Jurkat, Clone E6-1 (cell line): ENCODE results near the gene RAB7A.

Experiments used
- DNase-seq: peaks from one replicate; pipeline ENCODE4 v3.0.0-alpha.2; 2011; ENCODE audit warnings: low read depth, low spot score
- H3K4me3 ChIP-seq: 2 replicates; pipeline ENCODE4 v1.5.1; 2011; ENCODE audit warnings: mild to moderate bottlenecking, low read length, control low read depth, moderate library complexity

Gene RAB7A

DNA sequence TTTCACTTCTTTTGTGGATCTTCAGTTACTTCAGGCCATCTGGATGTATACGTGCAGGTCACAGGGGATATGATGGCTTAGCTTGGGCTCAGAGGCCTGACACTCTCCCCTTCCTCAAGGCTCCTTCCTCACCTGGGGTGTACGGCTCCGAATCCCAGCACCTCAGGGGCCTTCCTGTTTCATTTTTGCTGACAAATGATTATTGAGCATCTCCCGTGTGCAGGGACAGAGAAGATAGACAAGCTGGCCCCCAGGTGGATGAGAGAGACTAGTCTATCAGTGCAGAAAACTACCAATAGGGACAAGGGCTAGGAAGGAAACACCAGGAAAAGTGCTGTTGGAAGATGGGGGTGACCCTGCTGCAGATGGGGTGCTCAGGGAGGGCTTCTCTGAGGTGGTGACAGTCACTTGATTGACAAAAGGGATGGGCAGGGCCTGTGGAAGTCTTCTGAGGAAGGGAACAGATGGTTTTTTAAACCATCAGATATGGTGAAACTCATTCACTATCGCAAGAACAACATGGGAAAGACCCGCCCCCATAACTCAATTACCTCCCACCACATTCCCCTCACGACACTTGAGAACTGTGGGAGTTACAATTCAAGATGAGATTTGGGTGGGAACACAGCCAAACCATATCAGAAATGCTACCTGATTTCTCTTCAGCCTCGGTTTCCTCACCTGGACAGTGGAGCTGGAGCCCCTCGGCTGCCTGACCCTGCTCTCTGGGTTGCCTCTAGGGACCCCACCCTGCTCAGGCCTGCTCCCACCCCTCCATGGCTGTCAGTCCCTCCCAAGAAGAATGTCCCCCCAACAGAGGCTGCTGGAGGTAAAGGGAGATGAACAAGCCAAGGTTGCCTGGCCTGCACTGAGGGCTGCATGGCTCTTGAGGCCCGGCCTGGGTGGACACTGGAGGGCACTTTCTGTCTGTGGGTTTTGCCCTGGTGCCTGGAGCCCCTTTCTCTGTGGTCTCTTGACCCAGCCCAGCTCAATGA, 116.2 kb downstream of the RAB7A start:
- no peak for DNase-seq
- no peak overlapping the region for H3K4me3 ChIP-seq

DNA sequence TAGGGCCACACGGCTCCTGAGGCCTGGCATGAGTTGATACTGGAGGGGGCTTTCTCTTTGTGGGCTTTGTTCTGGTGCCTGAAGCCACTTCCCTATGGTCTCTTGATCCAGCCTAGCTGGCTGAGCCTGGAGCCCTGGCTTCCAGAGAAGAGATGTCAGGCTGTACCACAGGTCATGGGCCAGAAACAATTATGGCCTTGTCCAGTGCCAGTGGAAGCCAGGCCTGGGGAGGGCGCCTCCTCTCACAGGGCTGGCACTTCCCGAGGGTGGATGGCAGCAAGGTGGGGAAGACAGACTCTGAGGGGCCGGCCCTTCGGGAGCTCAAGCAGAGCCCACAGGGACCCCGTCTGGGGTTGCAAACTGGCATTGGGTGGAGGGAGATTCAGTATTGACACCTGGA, 118.5 kb downstream of the RAB7A start:
- no peak overlapping the region for H3K4me3 ChIP-seq
- DNase-seq: no peak

DNA sequence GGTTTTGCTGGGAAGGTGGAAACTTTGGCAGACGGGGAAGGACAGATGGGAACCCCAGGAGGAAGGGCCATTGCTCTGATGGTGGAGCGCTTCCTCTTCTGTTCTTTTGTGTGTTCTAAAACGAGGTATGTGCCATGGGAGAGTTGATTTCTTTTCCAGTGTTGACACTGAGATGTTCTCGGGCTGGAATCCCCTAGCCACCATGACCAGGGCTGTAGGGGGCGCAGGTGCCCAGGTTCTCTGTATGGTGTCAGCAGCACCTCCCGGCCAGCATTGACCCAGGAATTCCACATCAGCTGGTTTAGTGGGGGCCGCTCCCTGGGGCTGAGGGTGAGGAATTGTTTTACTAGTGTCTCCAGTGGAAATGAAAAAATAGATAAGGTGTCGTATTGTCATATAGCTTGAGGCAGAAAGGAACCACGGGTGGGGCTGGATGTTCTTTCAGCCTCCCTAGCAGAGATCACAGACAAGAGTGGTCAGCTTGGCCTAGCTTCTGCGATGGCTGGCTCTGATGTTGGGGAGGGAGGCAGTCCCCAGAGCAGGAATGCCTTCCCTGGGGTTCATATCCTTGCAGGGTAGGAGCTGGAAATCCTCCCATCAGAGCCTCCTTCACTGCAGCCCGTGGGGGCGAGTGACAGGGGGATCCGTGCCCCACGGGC, 119.3 kb downstream of the RAB7A start:
- no peak for DNase-seq
- H3K4me3 ChIP-seq: peak overlapping the region; percentile 49

DNA sequence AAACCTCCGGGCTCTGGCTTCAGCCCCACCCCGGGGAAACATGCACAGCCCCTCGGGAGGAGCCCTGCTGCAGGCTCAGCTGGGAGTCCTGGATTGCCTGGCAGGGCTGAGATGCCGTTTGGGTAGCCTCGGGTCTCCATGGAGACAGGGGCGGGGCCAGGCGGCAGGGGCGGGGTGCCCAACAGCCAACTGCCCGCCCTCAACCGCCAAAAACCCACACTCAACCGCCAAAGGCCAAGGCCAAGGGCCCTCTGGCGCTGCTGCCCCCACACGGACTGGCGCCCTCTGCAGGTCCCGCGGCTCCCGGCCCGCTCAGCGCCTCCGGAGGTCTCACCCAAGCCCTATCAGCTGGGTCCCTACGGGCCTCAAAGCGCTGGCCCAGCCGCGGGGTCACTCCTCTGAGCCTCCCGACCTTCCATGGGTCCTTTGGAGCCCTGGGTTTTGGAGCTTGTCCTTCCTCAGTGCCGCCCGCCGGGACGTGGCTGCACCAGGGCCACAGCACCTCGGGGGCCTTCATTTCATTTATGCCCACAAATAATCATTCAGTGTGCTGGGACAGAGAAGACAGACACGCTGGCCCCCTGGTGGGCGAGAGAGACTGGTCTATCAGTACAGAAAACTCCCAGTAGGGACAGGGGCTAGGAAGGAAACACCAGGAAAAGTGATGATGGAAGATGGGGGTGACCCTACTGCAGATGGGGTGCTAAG, 119.9 kb downstream of the RAB7A start:
- H3K4me3 ChIP-seq: peak overlapping the region; percentile 49

DNA sequence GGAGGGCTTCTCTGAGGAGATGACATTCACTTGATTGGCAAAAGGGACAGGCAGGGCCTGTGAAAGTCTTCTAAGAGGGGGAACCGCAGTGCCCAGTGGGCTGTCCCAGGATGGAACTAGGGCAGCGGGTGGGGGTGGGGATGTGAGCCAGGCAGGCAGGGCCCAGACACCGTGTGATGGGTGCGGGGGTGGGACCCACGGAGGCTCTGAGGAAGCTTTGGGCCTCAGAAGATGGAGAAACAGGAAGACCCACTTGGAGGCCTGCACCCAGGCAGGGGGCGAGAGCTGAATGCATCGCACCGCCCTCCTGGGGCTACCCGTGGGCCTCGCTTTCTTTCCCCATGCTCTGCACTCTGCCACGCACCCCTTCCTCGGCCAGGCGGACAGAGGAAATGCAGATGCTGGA, 120.5 kb downstream of the RAB7A start:
- H3K4me3 ChIP-seq: peak overlapping the region; percentile 49
- no peak for DNase-seq

More for the DNA sequence above, 119.9 kb downstream of the RAB7A start:
- DNase-seq: peak; percentile 70

DNA sequence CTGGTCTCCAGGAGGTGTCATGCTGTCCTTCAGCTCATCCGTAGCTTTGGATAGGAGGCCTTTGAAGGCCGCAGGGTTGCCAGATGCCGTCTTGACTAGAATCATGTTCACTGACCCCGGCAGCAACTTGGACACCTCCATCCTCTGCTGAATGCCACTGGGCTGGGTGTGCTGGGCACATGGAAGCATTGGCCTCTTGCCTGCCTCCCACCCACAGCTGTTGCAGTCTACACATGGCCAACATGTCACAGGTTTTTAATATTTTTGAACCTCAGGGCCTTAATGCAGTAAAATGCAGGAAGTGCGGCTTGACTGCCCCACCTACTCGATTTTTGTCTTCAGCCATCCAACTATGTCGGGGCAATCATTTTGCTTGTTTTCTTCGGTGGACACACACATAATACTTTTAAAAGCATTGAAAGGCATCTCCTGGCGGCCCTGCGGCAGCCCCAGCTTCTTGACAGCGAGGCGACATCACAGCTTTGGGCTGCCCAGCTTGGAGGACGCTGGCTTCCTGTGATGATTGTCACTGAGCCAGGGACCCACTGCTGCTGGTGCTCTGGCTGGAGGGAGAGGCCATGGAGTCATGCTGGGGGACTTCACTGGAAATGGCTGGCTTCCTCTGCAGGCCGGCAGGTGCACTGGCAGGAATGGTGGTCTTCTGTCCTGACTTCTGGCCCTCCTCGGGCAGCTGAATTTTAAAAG, 121.8 kb downstream of the RAB7A start:
- DNase-seq: no peak
- no peak overlapping the region for H3K4me3 ChIP-seq

DNA sequence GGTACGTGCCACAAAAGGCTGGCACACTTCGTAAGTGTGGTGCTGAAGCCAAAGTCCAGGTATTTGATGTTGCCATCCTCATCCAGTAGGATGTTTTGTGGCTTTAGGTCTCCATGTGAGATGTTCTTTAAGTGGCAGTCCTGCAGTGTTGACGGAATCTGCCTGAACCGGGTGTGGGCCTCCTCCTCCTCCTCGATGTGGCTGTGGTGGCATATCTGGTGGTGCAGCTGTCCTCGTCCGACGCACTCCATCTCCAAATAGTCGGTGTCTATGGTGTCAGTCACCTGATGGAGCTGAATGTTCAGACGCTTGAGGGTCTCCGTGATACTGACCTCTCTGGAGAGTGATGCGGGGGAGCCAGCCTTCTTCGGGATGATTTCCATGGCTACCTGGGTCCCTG, 123.0 kb downstream of the RAB7A start:
- H3K4me3 ChIP-seq: no peak overlapping the region
- DNase-seq: no peak

DNA sequence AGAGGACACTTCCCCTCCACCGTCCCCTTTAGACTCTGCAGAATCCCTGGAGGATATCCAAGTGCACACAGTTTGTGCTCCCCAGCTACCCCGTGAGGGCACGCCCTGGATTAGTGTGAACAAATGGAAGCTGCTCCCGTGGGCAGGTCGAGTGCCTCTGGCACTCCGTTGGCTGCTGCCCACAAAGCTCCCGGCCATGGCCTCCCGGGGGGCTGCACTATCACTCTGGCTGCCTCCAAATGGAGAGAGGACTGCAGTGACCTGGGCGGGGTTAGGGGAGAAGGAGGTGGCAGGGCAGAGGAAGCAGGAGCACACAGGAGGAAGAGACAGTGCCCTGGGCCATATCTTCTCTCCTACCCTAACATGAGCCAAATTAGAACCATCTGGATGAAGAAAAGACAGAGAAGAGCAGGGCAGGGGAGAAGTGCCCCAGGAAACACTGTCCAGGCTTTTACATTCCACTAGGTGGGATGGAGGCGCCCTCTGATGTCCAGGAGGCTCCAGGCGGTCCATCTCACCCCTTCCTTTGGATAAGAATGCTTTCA, 124.0 kb downstream of the RAB7A start:
- H3K4me3 ChIP-seq: no peak overlapping the region
- DNase-seq: no peak

DNA sequence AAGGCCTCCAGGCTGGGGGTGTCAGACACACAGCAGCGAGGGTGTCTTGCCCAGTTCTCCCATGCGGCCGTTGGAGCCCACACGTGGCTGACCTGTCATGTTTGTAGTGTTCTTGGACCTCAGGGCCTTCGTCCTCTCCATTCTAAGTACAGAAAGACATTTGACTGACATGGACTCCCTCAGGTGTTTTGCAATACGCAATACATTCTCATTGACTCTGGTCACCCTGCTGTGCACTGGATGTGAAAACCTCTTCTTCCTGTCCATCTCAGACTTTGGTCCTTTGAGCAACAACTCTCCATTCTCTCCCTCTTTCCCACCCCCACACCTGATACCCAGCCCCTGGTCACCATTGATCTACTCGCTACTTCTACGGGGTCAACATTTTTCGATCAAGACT, 124.6 kb downstream of the RAB7A start:
- DNase-seq: no peak
- no peak overlapping the region for H3K4me3 ChIP-seq

DNA sequence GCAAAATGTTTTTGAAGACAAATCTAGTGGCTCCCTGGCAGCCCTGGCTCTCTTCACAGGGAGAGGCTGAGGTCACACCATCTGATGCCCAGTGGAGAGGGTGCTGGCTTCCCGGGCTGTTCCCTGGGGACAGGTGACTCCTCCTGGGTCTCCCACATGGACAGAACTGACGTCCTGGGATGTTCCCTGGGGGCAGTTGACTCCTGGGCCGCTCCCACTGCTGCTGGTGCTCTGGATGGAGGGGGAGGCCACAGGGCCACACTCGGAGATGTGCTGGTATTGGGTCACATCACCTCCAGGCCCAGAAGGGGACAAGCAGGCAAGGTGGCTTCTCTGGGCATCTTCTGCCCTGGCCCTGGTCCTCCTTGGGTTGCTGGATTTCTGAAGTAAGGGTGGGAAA, 125.6 kb downstream of the RAB7A start:
- no peak for DNase-seq
- H3K4me3 ChIP-seq: no peak overlapping the region

DNA sequence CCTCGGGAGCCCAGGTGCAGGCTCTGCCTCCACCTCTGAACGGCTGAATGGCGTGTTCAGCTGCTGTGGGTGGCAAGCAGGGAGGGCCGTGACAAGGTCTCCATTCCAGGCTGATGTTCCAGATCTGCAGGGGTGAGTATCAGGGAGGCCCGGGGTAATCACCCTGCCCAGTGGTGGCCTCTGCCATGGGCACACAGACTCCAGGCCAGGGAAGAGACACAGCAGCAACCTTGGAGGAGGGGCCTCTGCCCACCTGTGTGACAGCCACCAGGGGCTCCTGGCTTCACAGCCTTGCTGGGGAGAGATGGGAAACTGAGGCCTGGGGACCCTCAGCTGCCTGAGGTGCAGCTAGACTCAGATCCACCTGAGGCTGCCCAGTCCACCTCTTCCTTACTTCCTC, 127.8 kb downstream of the RAB7A start:
- no peak for DNase-seq
- H3K4me3 ChIP-seq: no peak overlapping the region

DNA sequence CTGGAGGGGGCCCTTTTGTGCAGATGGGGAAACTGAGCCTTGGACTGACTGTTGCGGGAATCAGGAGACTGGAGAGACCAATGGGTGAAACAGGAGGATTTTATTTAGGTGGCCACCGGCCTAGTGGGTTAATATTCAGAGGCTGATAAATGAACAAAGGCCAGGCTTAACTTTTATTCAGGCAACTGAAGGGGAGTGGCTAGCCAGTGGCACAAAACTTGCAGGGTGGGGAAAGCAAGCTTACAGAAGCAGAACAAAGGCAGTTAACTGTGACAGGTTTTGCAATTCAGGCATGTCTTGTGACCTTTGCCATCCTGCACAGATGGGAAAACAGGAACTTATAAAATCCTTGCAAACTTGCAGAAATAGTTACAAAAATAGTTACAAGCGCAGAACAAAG, 128.5 kb downstream of the RAB7A start:
- DNase-seq: no peak
- H3K4me3 ChIP-seq: no peak overlapping the region

DNA sequence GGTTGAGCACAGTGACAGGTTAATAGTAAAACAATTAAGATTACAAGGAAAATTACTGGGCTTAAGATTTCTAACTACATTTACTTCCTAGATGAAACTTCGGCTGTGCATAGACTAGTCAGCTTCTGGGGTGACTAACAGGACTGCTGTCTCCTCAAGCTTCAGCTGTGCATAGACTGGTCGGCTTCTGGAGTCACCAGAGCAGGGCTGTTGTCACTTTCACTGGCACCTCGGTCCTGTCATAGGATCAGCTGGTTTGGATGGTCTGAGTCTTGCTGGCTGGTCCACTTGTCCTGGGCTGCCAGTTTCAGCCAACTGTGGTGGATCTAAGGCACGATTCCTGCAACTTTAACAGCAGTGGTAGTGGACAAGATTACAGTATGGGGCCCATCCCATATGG, 129.6 kb downstream of the RAB7A start:
- DNase-seq: no peak
- H3K4me3 ChIP-seq: no peak overlapping the region

DNA sequence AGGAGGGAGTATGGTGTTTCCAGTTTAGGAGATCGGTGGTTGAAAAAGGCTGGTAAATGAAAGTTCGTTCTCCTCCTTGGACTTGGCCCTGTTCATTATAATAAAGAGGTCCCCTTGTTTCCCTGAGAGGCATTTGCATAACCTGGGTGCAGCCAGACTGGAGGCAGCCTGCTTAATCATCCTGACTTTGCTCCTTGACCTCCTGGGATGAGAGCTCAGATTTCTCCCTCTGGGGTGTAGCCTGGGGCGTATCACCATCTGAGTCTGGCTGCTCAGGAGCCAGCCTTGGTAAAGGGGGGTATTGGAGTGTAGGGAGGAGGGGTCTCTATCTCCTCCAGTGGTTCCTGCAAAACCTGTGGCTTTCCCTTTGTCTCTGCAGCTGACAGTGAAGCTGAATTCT, 132.2 kb downstream of the RAB7A start:
- H3K4me3 ChIP-seq: no peak overlapping the region
- DNase-seq: no peak

DNA sequence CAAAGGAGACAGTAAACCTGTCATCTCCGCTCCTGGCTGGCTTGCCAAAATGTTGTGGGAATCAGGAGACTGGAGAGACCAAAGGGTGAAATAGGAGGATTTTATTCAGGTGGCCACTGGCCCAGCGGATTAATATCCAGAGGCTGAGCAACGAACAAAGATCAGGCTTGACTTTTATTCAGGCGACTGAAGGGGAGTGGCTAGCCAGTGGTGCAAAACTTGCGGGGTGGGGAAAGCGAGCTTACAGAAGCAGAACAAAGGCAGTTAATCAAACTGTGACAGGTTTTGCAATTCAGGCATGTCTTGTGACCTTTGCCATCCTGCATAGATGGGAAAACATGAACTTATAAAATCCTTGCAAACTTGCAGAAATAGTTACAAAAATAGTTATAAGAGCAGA, 133.6 kb downstream of the RAB7A start:
- H3K4me3 ChIP-seq: no peak overlapping the region
- no peak for DNase-seq

DNA sequence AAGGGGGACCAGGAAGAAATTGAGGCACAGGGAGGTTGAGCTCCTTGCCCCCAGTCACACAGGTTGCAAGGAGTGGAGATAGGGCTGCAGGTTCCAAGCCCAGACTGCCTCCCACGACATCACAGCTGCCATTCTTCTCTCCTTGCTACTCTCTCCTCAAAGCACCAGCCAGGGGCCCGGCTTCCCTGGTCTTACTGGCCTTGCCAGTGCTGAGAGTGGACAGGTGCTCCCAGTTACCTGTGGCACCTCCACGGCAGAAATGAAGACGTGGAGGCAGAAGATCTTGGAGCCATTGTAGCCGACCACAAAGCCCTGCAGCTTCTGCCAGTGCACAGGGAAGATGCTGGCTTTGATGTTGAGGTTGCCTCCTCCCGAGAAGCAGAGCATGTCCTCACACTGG, 135.5 kb downstream of the RAB7A start:
- no peak overlapping the region for H3K4me3 ChIP-seq
- no peak for DNase-seq

DNA sequence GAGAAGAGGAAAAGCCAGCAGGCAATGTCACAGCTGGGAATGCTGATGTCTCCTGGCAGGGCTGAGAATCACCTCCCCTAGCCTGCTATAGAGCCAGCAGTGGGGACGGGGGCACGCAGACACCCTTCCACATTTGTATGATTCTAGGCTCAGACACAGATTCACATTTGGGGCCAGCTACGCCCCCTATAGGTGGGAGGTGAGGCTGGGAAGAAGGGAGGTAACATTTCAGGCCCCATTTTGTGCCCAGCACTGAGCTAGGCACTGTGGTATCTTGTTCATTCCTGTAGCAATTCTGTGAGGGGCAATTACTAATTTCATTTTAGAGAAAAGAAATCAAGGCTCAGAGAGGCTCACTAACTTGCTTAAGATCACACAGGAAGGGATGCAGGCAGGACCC, 137.6 kb downstream of the RAB7A start:
- DNase-seq: no peak
- no peak overlapping the region for H3K4me3 ChIP-seq
